Activated CD4-positive, alpha-beta memory T cell treated with anti-CD3 and anti-CD28 coated beads, Interleukin-2, amount 10 ng/mL, durations not matched to agents 7 days and 5 days (primary cell): ENCODE data around the gene OPN4. TPM values are rescaled to one million over a fixed set of nuclear protein-coding genes. Genes with fewer than 3 reads are reported as not detected.

Source experiments
- CTCF ChIA-PET: fragments of 350-600 bp; sonication (Branson Sonifier 250); formaldehyde crosslinking; loops from one replicate; lab custom pipeline; 2021; ENCODE audit warnings: antibody characterized with exemption, inconsistent platforms; lab: Charles Lee
- POLR2A ChIA-PET: fragments of 350-600 bp; sonication (Branson Sonifier 250); formaldehyde crosslinking; loops from one replicate; lab custom pipeline; 2021; ENCODE audit warnings: antibody characterized with exemption; lab: Charles Lee
- DNase-seq: peaks from one replicate; pipeline ENCODE4 v3.0.0-alpha.2; 2020
- H3K27ac Mint-ChIP-seq: one replicate; pipeline ENCODE4 v1.8.0; 2021; ENCODE audit warnings: mild to moderate bottlenecking, mixed read lengths
- H3K27me3 Mint-ChIP-seq: one replicate; pipeline ENCODE4 v1.8.0; 2021; ENCODE audit warnings: mixed read lengths
- H3K36me3 Mint-ChIP-seq: one replicate; pipeline ENCODE4 v1.8.0; 2021; ENCODE audit warnings: low read depth, mixed read lengths
- H3K4me1 Mint-ChIP-seq: one replicate; pipeline ENCODE4 v1.8.0; 2021; ENCODE audit warnings: mixed read lengths
- H3K4me3 Mint-ChIP-seq: one replicate; pipeline ENCODE4 v1.8.0; 2021; ENCODE audit warnings: mild to moderate bottlenecking, mixed read lengths
- H3K9me3 Mint-ChIP-seq: one replicate; pipeline ENCODE4 v1.8.0; 2021; ENCODE audit warnings: mixed read lengths
- total RNA-seq, 2 experiments: library from RNA; stranded (reverse); gene quantifications; one replicate each; pipeline ENCODE4 v1.2.3, GENCODE V29; 2021

OPN4 gene
- total RNA-seq, 2 experiments from 2014 or later = not detected

DNA sequence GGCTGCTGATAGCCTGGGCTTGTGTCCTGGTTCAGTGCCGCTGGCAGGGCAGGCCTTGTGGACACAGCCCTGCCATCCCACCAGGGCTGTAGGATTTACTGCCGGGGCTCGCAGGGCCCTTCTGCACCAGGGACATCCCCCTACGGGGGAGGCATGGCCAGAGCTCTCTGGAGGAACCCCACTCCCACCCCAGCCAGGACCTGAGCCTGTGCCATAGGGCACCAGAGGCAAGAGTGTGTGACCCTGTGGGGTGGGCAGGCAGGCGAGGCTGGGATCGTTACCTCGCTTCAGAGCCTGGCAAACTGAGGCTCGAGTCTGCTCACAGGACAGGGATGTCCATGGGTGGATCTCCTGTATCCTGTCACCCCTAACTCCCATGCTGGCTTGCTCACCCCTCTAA is 16.5 kb downstream of the OPN4 start:
- Mint-ChIP-seq H3K27ac (no peak overlapping the region), H3K27me3 (peaks cover 2% of the 10 kb centered on the region), H3K9me3 (no peaks in the 10 kb centered on the region), H3K36me3 (no peaks in the 10 kb centered on the region), H3K4me1 (no peaks in the 10 kb centered on the region), H3K4me3 (no peak overlapping the region)
- ChIA-PET POLR2A (no interaction called here), CTCF (no interaction called here)
- no peak for DNase-seq

- no peak for DNase-seq
- no peaks in the 10 kb centered on the region for H3K36me3 Mint-ChIP-seq
- H3K4me3 Mint-ChIP-seq = no peak overlapping the region
- H3K4me1 Mint-ChIP-seq = no peaks in the 10 kb centered on the region
- H3K27ac Mint-ChIP-seq = no peak overlapping the region
- ChIA-PET POLR2A (no interaction called here), CTCF (no interaction called here)
- peaks cover 2% of the 10 kb centered on the region for H3K27me3 Mint-ChIP-seq
- H3K9me3 Mint-ChIP-seq = no peaks in the 10 kb centered on the region
Observed at GRCh38 chr10:86671419-86671818, 17.1 kb downstream of the OPN4 start.

DNA sequence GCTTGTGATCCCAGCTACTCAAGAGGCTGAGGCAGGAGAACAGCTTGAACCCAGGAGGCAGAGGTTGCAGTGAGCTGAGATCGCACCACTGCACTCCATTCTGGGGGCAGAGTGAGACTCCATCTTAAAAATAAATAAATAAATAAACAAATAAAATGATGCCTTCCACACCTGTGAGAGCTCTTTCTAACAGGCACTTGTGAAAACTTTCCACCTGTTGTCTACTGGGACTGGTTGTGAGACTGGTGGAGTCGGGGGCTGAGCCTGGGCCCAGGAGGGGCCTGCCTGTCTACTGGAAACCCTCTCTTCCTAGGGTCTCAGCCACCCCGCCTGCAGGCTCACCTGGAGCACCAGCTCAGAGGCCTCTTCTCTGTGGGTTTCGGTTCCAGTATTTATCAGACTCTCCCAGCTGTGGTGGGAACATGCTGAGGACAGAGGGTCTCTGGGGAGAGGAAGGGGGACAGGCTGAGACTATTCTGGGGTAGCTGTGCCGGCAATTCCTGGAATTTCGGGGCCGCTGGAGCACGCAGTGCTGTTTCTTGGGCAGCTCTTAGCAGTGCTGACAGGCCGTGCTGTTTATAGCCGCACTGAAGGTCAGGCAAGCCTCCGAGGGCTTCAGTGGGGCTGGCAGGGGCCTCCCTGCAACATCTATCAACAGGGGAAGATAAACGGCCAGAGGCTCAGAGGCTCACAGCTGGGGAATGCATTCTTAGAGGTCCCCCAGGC is 17.8 kb downstream of the OPN4 start:
- ChIA-PET CTCF (no interaction called here), POLR2A (no interaction called here)
- Mint-ChIP-seq H3K4me3 (no peak overlapping the region), H3K36me3 (no peaks in the 10 kb centered on the region), H3K4me1 (no peaks in the 10 kb centered on the region), H3K9me3 (no peaks in the 10 kb centered on the region), H3K27ac (no peak overlapping the region), H3K27me3 (peaks cover 2% of the 10 kb centered on the region)
- no peak for DNase-seq

DNA sequence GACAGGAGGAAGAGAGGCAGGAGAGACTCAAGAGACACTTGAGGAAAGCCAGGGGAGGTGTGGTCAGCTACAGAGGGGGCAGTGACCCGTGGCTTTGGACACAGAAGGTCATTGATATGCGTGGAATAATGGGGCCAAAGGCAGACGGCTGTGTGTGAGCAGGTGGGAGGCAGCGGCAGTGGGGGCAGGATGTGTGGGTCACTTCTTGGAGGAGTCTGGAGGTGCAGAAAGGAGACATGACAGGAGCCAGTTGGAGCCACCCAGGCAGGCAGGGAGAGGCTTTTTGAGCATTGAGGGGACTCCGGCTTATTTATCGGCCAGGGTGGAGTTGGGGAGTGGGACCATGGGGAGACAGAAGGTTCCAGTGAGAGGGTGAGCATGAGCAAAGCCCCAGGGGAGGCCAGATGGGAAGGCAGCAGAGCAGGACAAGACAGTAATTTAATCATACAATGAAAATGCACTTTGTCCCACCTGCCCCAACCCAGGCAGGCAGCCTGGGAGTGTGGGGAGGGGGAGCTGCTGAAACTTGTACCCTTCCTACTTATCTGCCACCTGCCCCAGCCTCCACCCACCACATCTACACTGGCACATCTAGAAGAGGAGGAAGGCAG is 19.0 kb downstream of the OPN4 start:
- ChIA-PET POLR2A (no interaction called here), CTCF (no interaction called here)
- Mint-ChIP-seq H3K27me3 (peaks cover 2% of the 10 kb centered on the region), H3K9me3 (no peaks in the 10 kb centered on the region), H3K27ac (no peak overlapping the region), H3K4me3 (no peak overlapping the region), H3K4me1 (no peaks in the 10 kb centered on the region), H3K36me3 (no peaks in the 10 kb centered on the region)
- DNase-seq = no peak

- no peaks in the 10 kb centered on the region for H3K4me1 Mint-ChIP-seq
- H3K27ac Mint-ChIP-seq = no peak overlapping the region
- H3K36me3 Mint-ChIP-seq = no peaks in the 10 kb centered on the region
- H3K4me3 Mint-ChIP-seq = no peak overlapping the region
- ChIA-PET POLR2A (no interaction called here), CTCF (no interaction called here)
- no peaks in the 10 kb centered on the region for H3K9me3 Mint-ChIP-seq
- DNase-seq = no peak
- peaks cover 2% of the 10 kb centered on the region for H3K27me3 Mint-ChIP-seq
Observed at GRCh38 chr10:86673827-86674581, 19.7 kb downstream of the OPN4 start.

GRCh38 chr10:86674912-86675311 is 20.6 kb downstream of the OPN4 start:
- Mint-ChIP-seq H3K27ac (no peak overlapping the region), H3K36me3 (no peaks in the 10 kb centered on the region), H3K4me3 (no peak overlapping the region), H3K9me3 (no peaks in the 10 kb centered on the region), H3K27me3 (peaks cover 2% of the 10 kb centered on the region), H3K4me1 (no peaks in the 10 kb centered on the region)
- DNase-seq = no peak
- ChIA-PET POLR2A (no interaction called here), CTCF (no interaction called here)

- ChIA-PET CTCF (no interaction called here), POLR2A (no interaction called here)
- Mint-ChIP-seq H3K9me3 (no peaks in the 10 kb centered on the region), H3K4me1 (no peaks in the 10 kb centered on the region), H3K4me3 (no peak overlapping the region), H3K27ac (no peak overlapping the region), H3K36me3 (no peaks in the 10 kb centered on the region), H3K27me3 (peaks cover 2% of the 10 kb centered on the region)
- DNase-seq = no peak
Observed at GRCh38 chr10:86677374-86677773, 23.0 kb downstream of the OPN4 start.

DNA sequence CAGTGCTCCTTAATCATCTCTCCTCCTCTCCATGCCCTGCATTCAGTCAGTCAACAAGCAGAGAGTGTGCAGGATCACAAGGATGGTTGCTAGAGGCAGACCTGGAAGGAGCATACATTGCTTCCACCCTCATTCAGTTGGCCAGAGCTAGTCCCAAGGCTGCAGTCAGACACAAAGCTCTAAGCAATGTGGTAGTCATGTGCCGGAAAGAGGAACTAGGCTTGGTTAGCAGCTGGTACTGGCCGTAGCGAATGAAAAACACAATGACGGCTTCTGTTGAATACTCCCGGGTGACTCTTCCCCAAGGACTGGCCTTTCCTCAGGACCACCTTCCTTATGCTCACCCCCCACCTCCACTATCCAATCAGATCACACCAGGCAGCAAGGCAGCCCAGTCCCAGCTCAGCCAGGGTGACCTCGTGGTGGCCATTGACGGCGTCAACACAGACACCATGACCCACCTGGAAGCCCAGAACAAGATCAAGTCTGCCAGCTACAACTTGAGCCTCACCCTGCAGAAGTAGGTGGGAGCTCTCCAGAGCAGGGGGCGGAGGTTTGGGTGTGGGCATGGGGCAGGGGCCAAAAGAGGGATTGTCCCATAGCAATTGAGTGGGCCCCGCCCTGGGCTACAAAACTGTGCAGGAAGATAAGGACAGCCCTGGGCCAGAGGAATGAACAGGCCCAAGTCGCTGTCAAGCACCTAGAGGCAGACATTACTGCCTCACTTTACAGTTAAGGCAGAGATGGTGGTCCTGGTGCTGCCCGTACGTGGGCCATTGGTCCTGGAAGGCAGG is 24.8 kb downstream of the OPN4 start:
- H3K36me3 Mint-ChIP-seq = no peaks in the 10 kb centered on the region
- no peaks in the 10 kb centered on the region for H3K9me3 Mint-ChIP-seq
- DNase-seq = no peak
- H3K4me3 Mint-ChIP-seq = no peak overlapping the region
- POLR2A ChIA-PET = no interaction called here
- H3K4me1 Mint-ChIP-seq = no peaks in the 10 kb centered on the region
- no peaks in the 10 kb centered on the region for H3K27me3 Mint-ChIP-seq
- no peak overlapping the region for H3K27ac Mint-ChIP-seq
- CTCF ChIA-PET = no interaction called here

DNA sequence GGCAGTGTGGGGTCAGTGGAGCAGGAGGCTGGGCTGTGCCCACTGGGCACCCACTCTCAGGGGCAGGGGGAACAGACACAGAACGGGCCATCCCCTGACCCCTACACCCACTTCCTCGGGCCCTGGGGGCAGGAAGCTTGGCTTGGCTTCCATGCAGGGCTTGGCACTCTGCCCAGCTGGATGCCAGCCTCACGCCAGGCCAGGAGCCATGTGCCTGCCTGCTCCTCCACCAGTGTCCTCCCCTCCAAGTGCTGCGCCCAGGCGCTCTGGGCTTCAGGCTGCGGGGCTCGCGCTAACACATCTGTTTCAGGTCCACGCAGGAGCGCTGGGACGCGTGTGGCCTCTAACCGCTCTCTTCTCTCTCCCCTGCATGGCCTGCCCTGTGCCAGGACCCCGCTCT is 26.7 kb downstream of the OPN4 start:
- H3K27me3 Mint-ChIP-seq = no peaks in the 10 kb centered on the region
- no peaks in the 10 kb centered on the region for H3K4me1 Mint-ChIP-seq
- ChIA-PET CTCF (no interaction called here), POLR2A (no interaction called here)
- H3K9me3 Mint-ChIP-seq = no peaks in the 10 kb centered on the region
- no peak for DNase-seq
- no peaks in the 10 kb centered on the region for H3K36me3 Mint-ChIP-seq
- no peak overlapping the region for H3K27ac Mint-ChIP-seq
- H3K4me3 Mint-ChIP-seq = no peak overlapping the region

DNA sequence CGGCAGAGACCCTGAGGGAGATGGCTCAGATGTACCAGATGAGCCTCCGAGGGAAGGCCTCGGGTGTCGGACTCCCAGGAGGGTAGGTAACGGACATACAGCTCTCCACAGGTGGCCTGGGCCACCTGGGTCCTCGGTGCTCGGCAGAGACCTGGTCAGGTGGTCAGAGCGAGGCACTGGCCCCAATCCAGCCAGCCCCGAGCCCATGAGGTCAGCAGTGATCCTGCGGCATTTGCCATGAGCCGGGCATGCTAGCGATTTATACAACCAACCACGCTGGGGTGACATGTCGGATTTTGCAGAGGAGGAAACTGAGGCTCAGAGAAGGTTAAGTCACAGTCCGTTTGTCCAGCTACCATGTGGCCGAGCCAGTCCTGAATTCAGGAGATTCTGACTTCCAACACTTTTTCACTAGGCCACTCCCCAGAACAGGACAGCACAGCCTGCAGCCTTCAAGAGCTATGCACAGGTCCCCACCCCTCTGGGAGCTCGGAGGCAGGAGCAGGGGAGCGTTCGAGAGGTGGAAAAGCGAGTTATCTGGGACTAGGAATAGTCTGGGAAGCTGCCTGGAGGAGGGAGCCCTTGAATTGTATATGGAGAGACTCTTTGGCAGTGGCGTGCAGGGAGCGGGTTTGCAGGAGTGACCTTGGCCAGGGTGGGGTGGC is 27.5 kb downstream of the OPN4 start:
- DNase-seq = no peak
- Mint-ChIP-seq H3K27ac (no peak overlapping the region), H3K27me3 (no peaks in the 10 kb centered on the region), H3K4me1 (no peaks in the 10 kb centered on the region), H3K9me3 (no peaks in the 10 kb centered on the region), H3K36me3 (no peaks in the 10 kb centered on the region), H3K4me3 (no peak overlapping the region)
- ChIA-PET POLR2A (no interaction called here), CTCF (no interaction called here)

GRCh38 chr10:86682675-86683074 is 28.3 kb downstream of the OPN4 start:
- no peaks in the 10 kb centered on the region for H3K36me3 Mint-ChIP-seq
- CTCF ChIA-PET = no interaction called here

GRCh38 chr10:86684331-86685097 is 30.2 kb downstream of the OPN4 start:
- H3K9me3 Mint-ChIP-seq = no peaks in the 10 kb centered on the region
- H3K4me1 Mint-ChIP-seq = peaks cover 5% of the 10 kb centered on the region
- DNase-seq = no peak
- CTCF ChIA-PET = interaction anchor here (1.6 kb wide), 1 partner anchor 9 kb away, joined by 6 read pairs; no protein-coding TSS in a partner anchor
- H3K4me3 Mint-ChIP-seq = no peak overlapping the region
- no peaks in the 10 kb centered on the region for H3K27me3 Mint-ChIP-seq
- POLR2A ChIA-PET = no interaction called here
- no peaks in the 10 kb centered on the region for H3K36me3 Mint-ChIP-seq
- no peak overlapping the region for H3K27ac Mint-ChIP-seq

More at GRCh38 chr10:86682675-86683074, 28.3 kb downstream of the OPN4 start:
- H3K27me3 Mint-ChIP-seq = no peaks in the 10 kb centered on the region
- DNase-seq = no peak
- POLR2A ChIA-PET = no interaction called here
- H3K4me1 Mint-ChIP-seq = no peaks in the 10 kb centered on the region
- no peaks in the 10 kb centered on the region for H3K9me3 Mint-ChIP-seq
- H3K4me3 Mint-ChIP-seq = no peak overlapping the region
- H3K27ac Mint-ChIP-seq = no peak overlapping the region
